Mesodermal cell (in vitro differentiated cells): ENCODE results near the gene LGR4.
A peak's percentile ranks its signal among the peaks of the same experiment; 100 is the strongest.

ENCODE experiments used
- H3K27ac ChIP-seq: 2 replicates; pipeline ENCODE4 v1.7.0; 2013; ENCODE audit warnings: mild to moderate bottlenecking, low read depth, low read length, moderate library complexity; ENCODE audit not compliant: severe bottlenecking
- H3K36me3 ChIP-seq: 2 replicates; pipeline ENCODE4 v1.7.1; 2013; ENCODE audit warnings: mild to moderate bottlenecking, low read length, moderate library complexity; ENCODE audit not compliant: control insufficient read depth, insufficient read depth
- H3K4me1 ChIP-seq: one replicate; pipeline ENCODE4 v1.7.1; 2013; ENCODE audit warnings: mild to moderate bottlenecking, low read length; ENCODE audit not compliant: insufficient read depth, control insufficient read depth, poor library complexity, severe bottlenecking
- H3K4me3 ChIP-seq: 2 replicates; pipeline ENCODE4 v1.7.0; 2013; ENCODE audit warnings: low read length, control low read depth, mild to moderate bottlenecking; ENCODE audit not compliant: insufficient read depth, poor library complexity, severe bottlenecking; ENCODE audit errors: extremely low read depth
- H3K9me3 ChIP-seq: 2 replicates; pipeline ENCODE4 v1.7.1; 2013; ENCODE audit warnings: mild to moderate bottlenecking, low read length, moderate library complexity; ENCODE audit not compliant: control insufficient read depth
- WGBS, 2 experiments: methylation state at CpG; one replicate each; pipeline ENCODE4 v1.1.5; 2013; ENCODE audit warnings: missing lambda C conversion rate in 2 of 2; ENCODE audit not compliant: insufficient coverage in 2 of 2; 5-methylcytosine and 5-hydroxymethylcytosine counted together

Gene LGR4

GRCh38 chr11:27401833-27402316 lies 70.7 kb downstream of the LGR4 start:
- peaks cover 23% of the 10 kb centered on the region for H3K4me1 ChIP-seq
- WGBS, 2 experiments, result 100% methylated on average over 2 to 3 of the region's 5 CpGs
- H3K9me3 ChIP-seq, result no peaks in the 10 kb centered on the region
- H3K4me3 ChIP-seq, result no peak overlapping the region
- H3K27ac ChIP-seq, result no peak overlapping the region
- peaks cover 15% of the 10 kb centered on the region for H3K36me3 ChIP-seq

GRCh38 chr11:27401280-27401832 lies 71.2 kb downstream of the LGR4 start:
- Histone ChIP-seq H3K9me3 (no peaks in the 10 kb centered on the region), H3K27ac (no peak overlapping the region), H3K4me3 (no peak overlapping the region), H3K4me1 (peaks cover 29% of the 10 kb centered on the region), H3K36me3 (peaks cover 15% of the 10 kb centered on the region)
- 100% methylated on average over 3 of the region's 5 CpGs; no CpG with 5 or more reads in 1 of the 2 experiments for WGBS, 2 experiments

GRCh38 chr11:27398400-27398770 lies 74.2 kb downstream of the LGR4 start:
- no peak overlapping the region for H3K27ac ChIP-seq
- WGBS, 2 experiments, result 100% methylated on average over 3 of the region's 3 CpGs; no CpG with 5 or more reads in 1 of the 2 experiments
- peaks cover 57% of the 10 kb centered on the region for H3K4me1 ChIP-seq

GRCh38 chr11:27397624-27398399 lies 74.8 kb downstream of the LGR4 start:
- Histone ChIP-seq H3K9me3 (no peaks in the 10 kb centered on the region), H3K27ac (no peak overlapping the region), H3K4me3 (no peak overlapping the region), H3K4me1 (peaks cover 62% of the 10 kb centered on the region), H3K36me3 (peaks cover 12% of the 10 kb centered on the region)
- 94 to 95% methylated on average over 3 to 5 of the region's 9 CpGs for WGBS, 2 experiments

More at GRCh38 chr11:27398400-27398770, 74.2 kb downstream of the LGR4 start:
- Histone ChIP-seq H3K36me3 (peaks cover 12% of the 10 kb centered on the region), H3K9me3 (no peaks in the 10 kb centered on the region), H3K4me3 (no peak overlapping the region)

GRCh38 chr11:27396259-27396839 lies 76.2 kb downstream of the LGR4 start:
- Histone ChIP-seq H3K9me3 (no peaks in the 10 kb centered on the region), H3K27ac (peak overlapping the region; percentile 66), H3K4me3 (no peak overlapping the region), H3K36me3 (peaks cover 12% of the 10 kb centered on the region), H3K4me1 (peaks cover 62% of the 10 kb centered on the region)
- 78% methylated on average over 1 of the region's 3 CpGs; no CpG with 5 or more reads in 1 of the 2 experiments for WGBS, 2 experiments

- H3K9me3 ChIP-seq, result no peaks in the 10 kb centered on the region
- peaks cover 68% of the 10 kb centered on the region for H3K4me1 ChIP-seq
- peak overlapping the region; percentile 66 for H3K27ac ChIP-seq
- WGBS, 2 experiments, result 45 to 64% methylated on average over 2 to 4 of the region's 7 CpGs
- H3K4me3 ChIP-seq, result no peak overlapping the region
- peaks cover 12% of the 10 kb centered on the region for H3K36me3 ChIP-seq
These were observed 76.9 kb downstream of the LGR4 start for GRCh38 chr11:27395556-27396258.

GRCh38 chr11:27394781-27395228 lies 77.8 kb downstream of the LGR4 start:
- Histone ChIP-seq H3K27ac (peak overlapping the region; percentile 66), H3K36me3 (peaks cover 8% of the 10 kb centered on the region), H3K4me1 (peaks cover 77% of the 10 kb centered on the region), H3K4me3 (no peak overlapping the region), H3K9me3 (no peaks in the 10 kb centered on the region)
- 87% methylated on average over 4 of the region's 4 CpGs for WGBS, 2 experiments

- 83% methylated on average over 1 of the region's 4 CpGs; no CpG with 5 or more reads in 1 of the 2 experiments for WGBS, 2 experiments
- Histone ChIP-seq H3K36me3 (no peaks in the 10 kb centered on the region), H3K4me1 (peaks cover 90% of the 10 kb centered on the region), H3K27ac (peak overlapping the region; percentile 79), H3K9me3 (no peaks in the 10 kb centered on the region), H3K4me3 (no peak overlapping the region)
These were observed 80.1 kb downstream of the LGR4 start for GRCh38 chr11:27392278-27393114.

- WGBS, 2 experiments, result 87 to 95% methylated on average over 4 of the region's 5 CpGs
- Histone ChIP-seq H3K36me3 (no peaks in the 10 kb centered on the region), H3K27ac (peak overlapping the region; percentile 79), H3K4me1 (peaks cover 91% of the 10 kb centered on the region), H3K9me3 (no peaks in the 10 kb centered on the region), H3K4me3 (no peak overlapping the region)
These were observed 81.1 kb downstream of the LGR4 start for GRCh38 chr11:27391331-27392015.
